Measurements from ENCODE around the gene COBL. TPM values are rescaled to one million over a fixed set of nuclear protein-coding genes. Genes with fewer than 3 reads are reported as not detected.

COBL gene
- total and polyA plus RNA-seq, 9 of the 15 experiments (the other 6 are each of a cell fraction or from before 2014, with no cell fraction given) = 0.01 to 2.4 (median 0.09) TPM; not detected in 3

DNA sequence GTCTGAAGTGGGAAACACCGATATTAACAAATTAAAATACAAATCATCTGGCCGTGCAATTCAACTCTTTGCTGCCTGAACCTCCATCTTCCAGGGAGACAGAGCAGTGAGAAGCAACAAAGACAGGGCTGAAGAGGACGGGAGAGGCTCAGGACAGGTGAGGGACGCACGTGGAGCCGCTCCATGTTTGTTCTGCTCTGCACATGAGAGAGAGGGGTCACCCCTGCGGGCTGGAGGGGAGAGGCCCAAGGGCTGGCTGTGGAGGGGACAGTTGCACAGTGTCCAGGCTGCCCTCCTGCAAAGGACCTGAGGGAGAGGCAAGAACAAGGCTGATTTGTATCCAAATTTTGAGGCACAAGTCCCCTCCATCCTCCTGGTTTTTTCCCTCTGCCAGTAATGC lies 41.7 kb downstream of the COBL start (continued):
- TF ChIP-seq, protein P1, sequence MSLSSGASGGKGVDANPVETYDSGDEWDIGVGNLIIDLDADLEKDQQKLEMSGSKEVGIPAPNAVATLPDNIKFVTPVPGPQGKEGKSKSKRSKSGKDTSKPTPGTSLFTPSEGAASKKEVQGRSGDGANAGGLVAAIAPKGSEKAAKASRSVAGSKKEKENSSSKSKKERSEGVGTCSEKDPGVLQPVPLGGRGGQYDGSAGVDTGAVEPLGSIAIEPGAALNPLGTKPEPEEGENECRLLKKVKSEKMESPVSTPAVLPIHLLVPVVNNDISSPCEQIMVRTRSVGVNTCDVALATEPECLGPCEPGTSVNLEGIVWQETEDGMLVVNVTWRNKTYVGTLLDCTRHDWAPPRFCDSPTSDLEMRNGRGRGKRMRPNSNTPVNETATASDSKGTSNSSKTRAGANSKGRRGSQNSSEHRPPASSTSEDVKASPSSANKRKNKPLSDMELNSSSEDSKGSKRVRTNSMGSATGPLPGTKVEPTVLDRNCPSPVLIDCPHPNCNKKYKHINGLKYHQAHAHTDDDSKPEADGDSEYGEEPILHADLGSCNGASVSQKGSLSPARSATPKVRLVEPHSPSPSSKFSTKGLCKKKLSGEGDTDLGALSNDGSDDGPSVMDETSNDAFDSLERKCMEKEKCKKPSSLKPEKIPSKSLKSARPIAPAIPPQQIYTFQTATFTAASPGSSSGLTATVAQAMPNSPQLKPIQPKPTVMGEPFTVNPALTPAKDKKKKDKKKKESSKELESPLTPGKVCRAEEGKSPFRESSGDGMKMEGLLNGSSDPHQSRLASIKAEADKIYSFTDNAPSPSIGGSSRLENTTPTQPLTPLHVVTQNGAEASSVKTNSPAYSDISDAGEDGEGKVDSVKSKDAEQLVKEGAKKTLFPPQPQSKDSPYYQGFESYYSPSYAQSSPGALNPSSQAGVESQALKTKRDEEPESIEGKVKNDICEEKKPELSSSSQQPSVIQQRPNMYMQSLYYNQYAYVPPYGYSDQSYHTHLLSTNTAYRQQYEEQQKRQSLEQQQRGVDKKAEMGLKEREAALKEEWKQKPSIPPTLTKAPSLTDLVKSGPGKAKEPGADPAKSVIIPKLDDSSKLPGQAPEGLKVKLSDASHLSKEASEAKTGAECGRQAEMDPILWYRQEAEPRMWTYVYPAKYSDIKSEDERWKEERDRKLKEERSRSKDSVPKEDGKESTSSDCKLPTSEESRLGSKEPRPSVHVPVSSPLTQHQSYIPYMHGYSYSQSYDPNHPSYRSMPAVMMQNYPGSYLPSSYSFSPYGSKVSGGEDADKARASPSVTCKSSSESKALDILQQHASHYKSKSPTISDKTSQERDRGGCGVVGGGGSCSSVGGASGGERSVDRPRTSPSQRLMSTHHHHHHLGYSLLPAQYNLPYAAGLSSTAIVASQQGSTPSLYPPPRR (CRISPR knock-in tag; IDR thresholded peaks at IDR 0.05; ENCODE audit: borderline replicate concordance) = no peak
- TF ChIP-seq CBX1 (IDR thresholded peaks at IDR 0.05; ENCODE audit: low read depth) (no peak), ZNF699 (CRISPR knock-in tag; IDR thresholded peaks at IDR 0.05; ENCODE audit: insufficient replicate concordance) (no peak), NR1H2 (CRISPR knock-in tag; IDR thresholded peaks at IDR 0.05) (no peak), FOXA3 (CRISPR knock-in tag; conservative IDR thresholded peaks at IDR 0.05 in 1 of 2, IDR thresholded peaks at IDR 0.05 in 1 of 2) (no peak), MYBL2 (IDR thresholded peaks at IDR 0.05; ENCODE audit: low read depth) (no peak), MYBL2 (CRISPR knock-in tag; IDR thresholded peaks at IDR 0.05; ENCODE audit: borderline replicate concordance) (no peak), TAF7 (tag; IDR thresholded peaks at IDR 0.05) (no peak), PURB (CRISPR knock-in tag; IDR thresholded peaks at IDR 0.05; ENCODE audit: low read depth) (no peak)
- TF ChIP-seq, protein P2, sequence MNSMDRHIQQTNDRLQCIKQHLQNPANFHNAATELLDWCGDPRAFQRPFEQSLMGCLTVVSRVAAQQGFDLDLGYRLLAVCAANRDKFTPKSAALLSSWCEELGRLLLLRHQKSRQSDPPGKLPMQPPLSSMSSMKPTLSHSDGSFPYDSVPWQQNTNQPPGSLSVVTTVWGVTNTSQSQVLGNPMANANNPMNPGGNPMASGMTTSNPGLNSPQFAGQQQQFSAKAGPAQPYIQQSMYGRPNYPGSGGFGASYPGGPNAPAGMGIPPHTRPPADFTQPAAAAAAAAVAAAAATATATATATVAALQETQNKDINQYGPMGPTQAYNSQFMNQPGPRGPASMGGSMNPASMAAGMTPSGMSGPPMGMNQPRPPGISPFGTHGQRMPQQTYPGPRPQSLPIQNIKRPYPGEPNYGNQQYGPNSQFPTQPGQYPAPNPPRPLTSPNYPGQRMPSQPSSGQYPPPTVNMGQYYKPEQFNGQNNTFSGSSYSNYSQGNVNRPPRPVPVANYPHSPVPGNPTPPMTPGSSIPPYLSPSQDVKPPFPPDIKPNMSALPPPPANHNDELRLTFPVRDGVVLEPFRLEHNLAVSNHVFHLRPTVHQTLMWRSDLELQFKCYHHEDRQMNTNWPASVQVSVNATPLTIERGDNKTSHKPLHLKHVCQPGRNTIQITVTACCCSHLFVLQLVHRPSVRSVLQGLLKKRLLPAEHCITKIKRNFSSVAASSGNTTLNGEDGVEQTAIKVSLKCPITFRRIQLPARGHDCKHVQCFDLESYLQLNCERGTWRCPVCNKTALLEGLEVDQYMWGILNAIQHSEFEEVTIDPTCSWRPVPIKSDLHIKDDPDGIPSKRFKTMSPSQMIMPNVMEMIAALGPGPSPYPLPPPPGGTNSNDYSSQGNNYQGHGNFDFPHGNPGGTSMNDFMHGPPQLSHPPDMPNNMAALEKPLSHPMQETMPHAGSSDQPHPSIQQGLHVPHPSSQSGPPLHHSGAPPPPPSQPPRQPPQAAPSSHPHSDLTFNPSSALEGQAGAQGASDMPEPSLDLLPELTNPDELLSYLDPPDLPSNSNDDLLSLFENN (IDR thresholded peaks at IDR 0.05; ENCODE audit: low read depth in 2 of 2, low read length in 2 of 2) = no peak
- TF ChIP-seq, protein P3, sequence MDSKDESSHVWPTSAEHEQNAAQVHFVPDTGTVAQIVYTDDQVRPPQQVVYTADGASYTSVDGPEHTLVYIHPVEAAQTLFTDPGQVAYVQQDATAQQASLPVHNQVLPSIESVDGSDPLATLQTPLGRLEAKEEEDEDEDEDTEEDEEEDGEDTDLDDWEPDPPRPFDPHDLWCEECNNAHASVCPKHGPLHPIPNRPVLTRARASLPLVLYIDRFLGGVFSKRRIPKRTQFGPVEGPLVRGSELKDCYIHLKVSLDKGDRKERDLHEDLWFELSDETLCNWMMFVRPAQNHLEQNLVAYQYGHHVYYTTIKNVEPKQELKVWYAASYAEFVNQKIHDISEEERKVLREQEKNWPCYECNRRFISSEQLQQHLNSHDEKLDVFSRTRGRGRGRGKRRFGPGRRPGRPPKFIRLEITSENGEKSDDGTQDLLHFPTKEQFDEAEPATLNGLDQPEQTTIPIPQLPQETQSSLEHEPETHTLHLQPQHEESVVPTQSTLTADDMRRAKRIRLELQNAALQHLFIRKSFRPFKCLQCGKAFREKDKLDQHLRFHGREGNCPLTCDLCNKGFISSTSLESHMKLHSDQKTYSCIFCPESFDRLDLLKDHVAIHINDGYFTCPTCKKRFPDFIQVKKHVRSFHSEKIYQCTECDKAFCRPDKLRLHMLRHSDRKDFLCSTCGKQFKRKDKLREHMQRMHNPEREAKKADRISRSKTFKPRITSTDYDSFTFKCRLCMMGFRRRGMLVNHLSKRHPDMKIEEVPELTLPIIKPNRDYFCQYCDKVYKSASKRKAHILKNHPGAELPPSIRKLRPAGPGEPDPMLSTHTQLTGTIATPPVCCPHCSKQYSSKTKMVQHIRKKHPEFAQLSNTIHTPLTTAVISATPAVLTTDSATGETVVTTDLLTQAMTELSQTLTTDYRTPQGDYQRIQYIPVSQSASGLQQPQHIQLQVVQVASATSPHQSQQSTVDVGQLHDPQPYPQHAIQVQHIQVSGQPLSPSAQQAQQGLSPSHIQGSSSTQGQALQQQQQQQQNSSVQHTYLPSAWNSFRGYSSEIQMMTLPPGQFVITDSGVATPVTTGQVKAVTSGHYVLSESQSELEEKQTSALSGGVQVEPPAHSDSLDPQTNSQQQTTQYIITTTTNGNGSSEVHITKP (IDR thresholded peaks at IDR 0.05; ENCODE audit: partially characterized antibody) = no peak
- TF ChIP-seq, protein P4, sequence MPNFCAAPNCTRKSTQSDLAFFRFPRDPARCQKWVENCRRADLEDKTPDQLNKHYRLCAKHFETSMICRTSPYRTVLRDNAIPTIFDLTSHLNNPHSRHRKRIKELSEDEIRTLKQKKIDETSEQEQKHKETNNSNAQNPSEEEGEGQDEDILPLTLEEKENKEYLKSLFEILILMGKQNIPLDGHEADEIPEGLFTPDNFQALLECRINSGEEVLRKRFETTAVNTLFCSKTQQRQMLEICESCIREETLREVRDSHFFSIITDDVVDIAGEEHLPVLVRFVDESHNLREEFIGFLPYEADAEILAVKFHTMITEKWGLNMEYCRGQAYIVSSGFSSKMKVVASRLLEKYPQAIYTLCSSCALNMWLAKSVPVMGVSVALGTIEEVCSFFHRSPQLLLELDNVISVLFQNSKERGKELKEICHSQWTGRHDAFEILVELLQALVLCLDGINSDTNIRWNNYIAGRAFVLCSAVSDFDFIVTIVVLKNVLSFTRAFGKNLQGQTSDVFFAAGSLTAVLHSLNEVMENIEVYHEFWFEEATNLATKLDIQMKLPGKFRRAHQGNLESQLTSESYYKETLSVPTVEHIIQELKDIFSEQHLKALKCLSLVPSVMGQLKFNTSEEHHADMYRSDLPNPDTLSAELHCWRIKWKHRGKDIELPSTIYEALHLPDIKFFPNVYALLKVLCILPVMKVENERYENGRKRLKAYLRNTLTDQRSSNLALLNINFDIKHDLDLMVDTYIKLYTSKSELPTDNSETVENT (CRISPR knock-in tag; IDR thresholded peaks at IDR 0.05) = no peak
